Measurements from ENCODE around the gene EFEMP1.

Gene EFEMP1

GRCh38 chr2:55931281-55931680, 7.7 kb upstream of the EFEMP1 start:
- no peak for DNase-seq

- DNase-seq: no peak
Observed at GRCh38 chr2:55929476-55929875, 5.9 kb upstream of the EFEMP1 start.

GRCh38 chr2:55926974-55927373, 3.4 kb upstream of the EFEMP1 start:
- DNase-seq: no peak

GRCh38 chr2:55926246-55926645, 2.7 kb upstream of the EFEMP1 start:
- no peak for DNase-seq

GRCh38 chr2:55923982-55924321, 370 bp upstream of the EFEMP1 start:
- no peak for DNase-seq

- DNase-seq: no peak
Observed at GRCh38 chr2:55922291-55922907, 1.2 kb downstream of the EFEMP1 start.

- no peak for DNase-seq
Observed at GRCh38 chr2:55919574-55919973, 4.0 kb downstream of the EFEMP1 start.

- no peak for DNase-seq
Observed at GRCh38 chr2:55918856-55919255, 4.7 kb downstream of the EFEMP1 start.

GRCh38 chr2:55917713-55918390, 5.7 kb downstream of the EFEMP1 start:
- DNase-seq: no peak

- DNase-seq: no peak
Observed at GRCh38 chr2:55917117-55917516, 6.5 kb downstream of the EFEMP1 start.

GRCh38 chr2:55916473-55917049, 7.0 kb downstream of the EFEMP1 start:
- no peak for DNase-seq

- no peak for DNase-seq
Observed at GRCh38 chr2:55914786-55915185, 8.8 kb downstream of the EFEMP1 start.

GRCh38 chr2:55912926-55913325, 10.7 kb downstream of the EFEMP1 start:
- DNase-seq: no peak

- DNase-seq: no peak
Observed at GRCh38 chr2:55910077-55910476, 13.5 kb downstream of the EFEMP1 start.

GRCh38 chr2:55907686-55908085, 15.9 kb downstream of the EFEMP1 start:
- no peak for DNase-seq

GRCh38 chr2:55906993-55907392, 16.6 kb downstream of the EFEMP1 start:
- DNase-seq: no peak

GRCh38 chr2:55903727-55904126, 19.9 kb downstream of the EFEMP1 start:
- DNase-seq: no peak

GRCh38 chr2:55902971-55903370, 20.6 kb downstream of the EFEMP1 start:
- DNase-seq: no peak

GRCh38 chr2:55902429-55902828, 21.2 kb downstream of the EFEMP1 start:
- no peak for DNase-seq

GRCh38 chr2:55901941-55902340, 21.6 kb downstream of the EFEMP1 start:
- DNase-seq: no peak

- no peak for DNase-seq
Observed at GRCh38 chr2:55901322-55901721, 22.3 kb downstream of the EFEMP1 start.

GRCh38 chr2:55899881-55900280, 23.7 kb downstream of the EFEMP1 start:
- no peak for DNase-seq

GRCh38 chr2:55898386-55899040, 25.1 kb downstream of the EFEMP1 start:
- DNase-seq: no peak

- no peak for DNase-seq
Observed at GRCh38 chr2:55896633-55897032, 26.9 kb downstream of the EFEMP1 start.
